Measurements from ENCODE around the gene ACAA2.

DNA sequence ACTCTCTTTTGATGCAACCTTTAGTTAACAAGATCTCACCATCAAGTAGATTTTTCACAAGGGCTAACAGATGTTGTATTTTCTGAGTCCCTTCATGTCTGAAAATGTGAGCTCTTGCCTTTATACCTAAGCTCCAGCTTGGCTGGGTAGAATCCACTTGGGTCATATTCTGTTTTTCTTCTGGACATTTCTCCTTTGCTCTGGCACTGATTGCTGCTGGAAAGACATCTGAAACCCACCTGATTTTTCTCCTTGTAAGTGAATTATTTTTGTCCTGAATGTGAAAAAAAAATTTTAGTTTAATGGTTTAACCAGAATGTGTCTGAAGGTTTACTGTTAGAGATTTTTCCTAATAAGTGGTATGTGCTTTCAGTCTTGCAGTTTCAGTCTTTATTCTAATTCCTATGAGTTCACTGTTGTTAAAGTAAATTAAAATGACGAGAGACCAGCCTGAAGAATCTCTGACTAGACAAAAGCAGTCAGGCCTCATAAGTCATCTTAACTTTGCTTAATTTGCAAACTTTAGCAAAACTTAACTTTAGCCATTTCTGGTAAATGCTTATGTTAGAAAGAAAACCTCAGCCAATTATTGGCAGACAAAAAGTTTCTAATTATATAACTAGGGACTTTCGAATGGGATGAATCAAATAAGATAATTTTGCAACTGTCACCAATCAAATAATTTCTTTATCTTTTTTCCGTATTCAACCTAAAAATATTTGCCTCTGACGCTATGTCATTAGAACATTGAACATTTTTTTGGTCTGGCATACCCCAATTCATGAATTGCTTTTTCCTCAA, 70.8 kb downstream of the ACAA2 start:
- TF ChIP-seq, protein P1, sequence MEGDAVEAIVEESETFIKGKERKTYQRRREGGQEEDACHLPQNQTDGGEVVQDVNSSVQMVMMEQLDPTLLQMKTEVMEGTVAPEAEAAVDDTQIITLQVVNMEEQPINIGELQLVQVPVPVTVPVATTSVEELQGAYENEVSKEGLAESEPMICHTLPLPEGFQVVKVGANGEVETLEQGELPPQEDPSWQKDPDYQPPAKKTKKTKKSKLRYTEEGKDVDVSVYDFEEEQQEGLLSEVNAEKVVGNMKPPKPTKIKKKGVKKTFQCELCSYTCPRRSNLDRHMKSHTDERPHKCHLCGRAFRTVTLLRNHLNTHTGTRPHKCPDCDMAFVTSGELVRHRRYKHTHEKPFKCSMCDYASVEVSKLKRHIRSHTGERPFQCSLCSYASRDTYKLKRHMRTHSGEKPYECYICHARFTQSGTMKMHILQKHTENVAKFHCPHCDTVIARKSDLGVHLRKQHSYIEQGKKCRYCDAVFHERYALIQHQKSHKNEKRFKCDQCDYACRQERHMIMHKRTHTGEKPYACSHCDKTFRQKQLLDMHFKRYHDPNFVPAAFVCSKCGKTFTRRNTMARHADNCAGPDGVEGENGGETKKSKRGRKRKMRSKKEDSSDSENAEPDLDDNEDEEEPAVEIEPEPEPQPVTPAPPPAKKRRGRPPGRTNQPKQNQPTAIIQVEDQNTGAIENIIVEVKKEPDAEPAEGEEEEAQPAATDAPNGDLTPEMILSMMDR (IDR thresholded peaks at IDR 0.05) = no peak
- TF ChIP-seq POLR2AphosphoS5 (IDR thresholded peaks at IDR 0.05) = no peak
